ENCODE measurements around the gene CCDC82.

Gene CCDC82

DNA sequence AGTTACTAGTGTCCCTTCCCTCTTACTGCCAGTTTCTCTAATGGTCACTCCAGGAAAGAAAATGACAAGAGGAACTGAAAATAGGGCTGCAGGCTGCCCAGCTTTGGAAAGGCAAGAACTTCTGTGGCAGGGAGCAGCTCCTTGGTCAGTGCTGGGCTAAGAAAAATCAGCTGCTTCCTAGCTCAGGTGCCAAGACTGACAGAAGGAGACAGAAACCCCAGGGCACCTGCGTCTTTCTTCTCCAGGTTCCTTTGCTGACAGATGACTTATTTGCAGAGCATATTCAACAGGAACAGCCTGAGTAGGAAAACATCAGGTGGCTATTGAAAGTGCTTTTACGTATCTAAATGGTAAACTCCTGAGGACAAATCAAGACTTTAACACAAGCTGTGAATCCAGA is 72.1 kb downstream of the CCDC82 start:
- H3K4me1 Mint-ChIP-seq (ENCODE audit: low read depth in 2 of 2) = peaks cover 50 to 69% of the 10 kb centered on the region in 2 donors
- H3K9me3 Mint-ChIP-seq = no peaks in the 10 kb centered on the region
- no peak for ATAC-seq (replicated peaks)
- H3K4me3 Mint-ChIP-seq = peak overlapping the region in 1 of 2 donors; percentile 35
- no peak for DNase-seq
- H3K27ac Mint-ChIP-seq = peak overlapping the region in 1 of 2 donors; percentile 93
- H3K27me3 Mint-ChIP-seq = no peaks in the 10 kb centered on the region
- peaks cover 4% of the 10 kb centered on the region for H3K36me3 Mint-ChIP-seq (ENCODE audit: insufficient read depth)

DNA sequence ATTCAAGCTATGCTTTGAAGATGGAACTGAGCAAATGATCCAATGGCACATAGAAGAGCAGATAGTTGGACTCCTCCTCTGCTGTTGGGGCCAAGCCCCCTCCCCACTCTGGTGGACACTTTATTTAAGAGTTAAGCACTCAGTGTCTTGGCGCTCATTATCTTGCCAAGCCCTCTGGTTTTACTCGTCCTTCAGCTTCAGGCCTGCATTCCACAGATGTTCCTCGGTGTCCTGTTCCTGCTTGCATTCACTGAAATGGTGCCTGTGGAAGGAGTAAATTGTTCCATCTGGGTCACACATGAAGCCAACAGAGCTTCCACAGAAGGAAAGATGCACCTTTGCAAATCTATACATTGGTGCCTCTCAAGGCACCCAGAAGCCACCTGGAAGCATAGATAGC is 72.8 kb downstream of the CCDC82 start:
- H3K4me1 Mint-ChIP-seq (ENCODE audit: low read depth in 2 of 2) = peaks cover 47 to 66% of the 10 kb centered on the region in 2 donors
- peak overlapping the region in 1 of 2 donors; percentile 93 for H3K27ac Mint-ChIP-seq
- no peaks in the 10 kb centered on the region for H3K9me3 Mint-ChIP-seq
- DNase-seq (no peak), ATAC-seq (replicated peaks) (no peak)
- H3K27me3 Mint-ChIP-seq = no peaks in the 10 kb centered on the region
- H3K36me3 Mint-ChIP-seq (ENCODE audit: insufficient read depth) = peaks cover 4% of the 10 kb centered on the region
- H3K4me3 Mint-ChIP-seq = no peak overlapping the region

DNA sequence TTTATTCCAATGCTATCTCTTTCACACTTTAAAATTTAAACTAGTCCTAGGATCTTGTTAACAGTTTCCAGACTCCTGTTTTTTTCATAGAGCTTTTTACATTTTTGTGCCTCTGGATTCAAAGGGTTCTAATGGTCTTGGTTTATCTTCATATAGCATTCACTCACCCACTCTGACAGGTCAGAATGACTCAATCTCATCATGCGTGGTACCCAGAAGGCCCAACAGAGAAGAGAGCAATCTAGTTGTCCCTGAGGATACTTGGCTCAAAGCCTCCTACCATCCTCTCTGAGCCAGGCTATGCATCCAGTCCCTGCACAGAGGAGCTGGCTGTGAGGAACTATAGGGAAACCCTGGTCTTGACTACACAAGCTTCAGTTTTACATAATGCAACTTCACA is 74.2 kb downstream of the CCDC82 start:
- ATAC-seq (replicated peaks) = no peak

DNA sequence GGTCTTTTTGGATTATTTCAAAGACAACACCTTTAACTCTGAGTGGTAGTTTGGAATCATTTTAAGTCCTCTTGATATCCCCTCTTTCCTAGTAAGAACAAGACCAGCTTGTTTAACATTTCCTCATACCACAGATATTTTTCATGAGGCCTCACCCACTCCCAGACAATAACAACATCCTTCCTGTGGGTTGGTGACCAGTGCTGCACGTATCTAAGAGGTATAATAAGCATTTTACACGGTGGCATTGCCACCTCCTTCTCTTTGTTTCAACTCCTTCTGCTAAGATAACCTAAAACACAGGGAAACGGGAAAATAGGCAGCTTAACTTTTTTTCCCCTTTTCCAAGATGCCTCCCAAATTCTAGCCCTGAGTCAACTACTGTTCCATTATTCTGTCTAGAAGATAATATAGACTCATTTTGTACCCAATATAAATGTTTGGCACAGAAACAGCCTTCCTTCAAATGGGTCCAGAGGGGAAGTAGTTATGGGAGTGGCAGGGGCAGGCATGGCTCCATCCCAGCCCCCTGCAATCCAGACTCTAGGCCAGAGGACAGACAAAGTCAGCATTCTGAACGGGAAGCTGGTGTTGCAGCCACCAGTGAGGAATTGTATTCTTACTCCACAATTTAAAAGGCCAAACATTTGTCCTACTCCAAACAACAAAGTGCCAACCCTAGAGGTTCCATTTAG is 75.2 kb downstream of the CCDC82 start:
- Mint-ChIP-seq H3K27me3 (no peaks in the 10 kb centered on the region), H3K36me3 (ENCODE audit: insufficient read depth) (peaks cover 4% of the 10 kb centered on the region), H3K27ac (peak overlapping the region; percentile 81 to 88), H3K9me3 (no peaks in the 10 kb centered on the region), H3K4me3 (peak overlapping the region; percentile 11 to 47), H3K4me1 (ENCODE audit: low read depth in 2 of 2) (peaks cover 40 to 56% of the 10 kb centered on the region in 2 donors)
- ATAC-seq (replicated peaks) (peak; percentile 55), DNase-seq (no peak)

More for the DNA sequence above, 74.2 kb downstream of the CCDC82 start:
- Mint-ChIP-seq H3K9me3 (no peaks in the 10 kb centered on the region), H3K36me3 (ENCODE audit: insufficient read depth) (peaks cover 4% of the 10 kb centered on the region), H3K27ac (peak overlapping the region in 1 of 2 donors; percentile 41), H3K4me3 (peak overlapping the region in 1 of 2 donors; percentile 17), H3K27me3 (no peaks in the 10 kb centered on the region), H3K4me1 (ENCODE audit: low read depth in 2 of 2) (peaks cover 41 to 60% of the 10 kb centered on the region in 2 donors)
- no peak for DNase-seq

DNA sequence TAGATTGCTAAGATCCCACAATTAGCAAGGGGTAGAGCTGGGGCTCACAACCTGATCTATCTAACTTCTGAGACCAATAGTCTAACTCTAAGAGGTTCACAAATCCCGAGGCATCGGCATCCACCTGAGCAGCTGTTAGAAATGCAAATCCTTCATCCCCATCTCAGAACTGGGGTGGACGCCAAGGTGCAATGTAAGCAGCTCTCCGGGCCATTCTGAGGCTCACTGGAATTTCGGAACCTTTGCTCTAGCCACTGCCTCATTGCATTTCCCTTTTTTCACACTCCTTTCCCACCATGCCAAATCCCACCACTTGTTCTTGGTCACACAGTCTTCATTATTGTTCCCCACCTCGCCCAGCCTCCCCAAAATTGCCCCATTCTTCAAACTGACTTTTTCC is 76.5 kb downstream of the CCDC82 start:
- H3K9me3 Mint-ChIP-seq = no peaks in the 10 kb centered on the region
- H3K4me3 Mint-ChIP-seq = no peak overlapping the region
- peaks cover 4% of the 10 kb centered on the region for H3K36me3 Mint-ChIP-seq (ENCODE audit: insufficient read depth)

DNA sequence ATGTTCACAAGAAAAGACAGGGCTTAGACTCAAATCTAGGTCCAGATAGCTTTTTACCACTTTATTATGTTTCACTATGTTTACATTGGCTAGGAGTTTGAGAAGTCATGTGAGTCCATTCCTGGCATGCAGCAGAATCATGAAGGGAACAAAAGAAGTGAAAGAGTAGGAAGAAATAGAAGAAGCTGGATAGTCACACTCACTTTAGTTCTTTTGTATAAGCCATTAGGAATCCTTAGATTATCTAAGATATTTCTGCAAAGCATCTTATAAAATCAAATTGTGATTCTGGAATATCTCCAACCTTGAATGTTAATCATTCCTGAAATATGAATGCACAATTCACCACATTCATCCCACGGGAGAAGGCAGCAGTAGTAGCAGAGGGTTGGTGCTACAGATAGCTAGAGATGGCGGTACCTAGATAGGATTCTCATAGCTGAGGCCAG is 78.6 kb downstream of the CCDC82 start:
- Mint-ChIP-seq H3K4me3 (no peak overlapping the region), H3K4me1 (ENCODE audit: low read depth in 2 of 2) (peaks cover 26 to 35% of the 10 kb centered on the region in 2 donors), H3K27ac (peak overlapping the region in 1 of 2 donors; percentile 61), H3K9me3 (no peaks in the 10 kb centered on the region), H3K27me3 (no peaks in the 10 kb centered on the region), H3K36me3 (ENCODE audit: insufficient read depth) (peaks cover 2% of the 10 kb centered on the region)
- ATAC-seq (replicated peaks) (no peak), DNase-seq (no peak)

More for the DNA sequence above, 76.5 kb downstream of the CCDC82 start:
- peak overlapping the region in 1 of 2 donors; percentile 81 for H3K27ac Mint-ChIP-seq
- ATAC-seq (replicated peaks) = no peak
- H3K27me3 Mint-ChIP-seq = no peaks in the 10 kb centered on the region
- DNase-seq = no peak
- peaks cover 30 to 52% of the 10 kb centered on the region in 2 donors for H3K4me1 Mint-ChIP-seq (ENCODE audit: low read depth in 2 of 2)

DNA sequence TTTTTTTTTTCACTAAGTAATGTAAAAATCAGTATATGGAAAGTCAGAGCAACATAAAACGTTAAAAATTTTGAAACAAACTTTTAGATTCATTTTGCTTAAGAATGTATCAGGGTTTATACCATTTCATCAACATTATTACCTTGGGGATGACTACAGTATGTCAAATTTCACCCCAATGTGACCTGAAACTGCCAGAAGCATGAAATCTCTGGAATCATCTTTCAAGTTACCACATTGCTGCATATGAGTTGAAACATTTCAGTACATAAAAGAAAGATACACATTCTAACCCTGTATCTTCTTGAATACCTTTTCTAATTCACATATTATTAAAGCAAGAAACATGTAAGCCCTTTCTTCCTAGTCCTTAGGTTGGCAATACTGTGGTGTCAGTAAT is 79.5 kb downstream of the CCDC82 start:
- DNase-seq = no peak
- Mint-ChIP-seq H3K4me3 (no peak overlapping the region), H3K36me3 (ENCODE audit: insufficient read depth) (no peaks in the 10 kb centered on the region), H3K9me3 (no peaks in the 10 kb centered on the region), H3K27me3 (no peaks in the 10 kb centered on the region), H3K4me1 (ENCODE audit: low read depth in 2 of 2) (peaks cover 22 to 28% of the 10 kb centered on the region in 2 donors), H3K27ac (no peak overlapping the region)
- no peak for ATAC-seq (replicated peaks)

DNA sequence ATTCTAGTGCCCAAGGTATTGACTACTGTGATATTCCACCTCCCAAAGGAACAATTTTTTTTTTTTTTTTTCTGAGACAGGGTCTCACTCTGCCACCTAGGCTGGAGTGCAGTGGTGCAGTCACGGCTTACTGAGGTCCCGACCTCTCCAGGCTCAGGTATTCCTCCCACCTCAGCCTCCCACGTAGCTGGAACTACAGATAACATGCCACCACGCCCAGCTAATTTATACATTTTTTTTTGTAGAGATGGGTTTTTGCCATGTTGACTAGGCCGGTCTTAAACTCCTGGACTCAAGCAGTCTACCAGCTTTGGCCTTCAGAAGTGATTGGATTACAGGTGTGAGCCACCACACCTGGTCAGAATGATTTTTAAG is 80.1 kb downstream of the CCDC82 start:
- Mint-ChIP-seq H3K4me3 (no peak overlapping the region), H3K27ac (no peak overlapping the region), H3K36me3 (ENCODE audit: insufficient read depth) (no peaks in the 10 kb centered on the region), H3K27me3 (no peaks in the 10 kb centered on the region), H3K9me3 (no peaks in the 10 kb centered on the region), H3K4me1 (ENCODE audit: low read depth in 2 of 2) (peaks cover 19 to 24% of the 10 kb centered on the region in 2 donors)
- DNase-seq = no peak
- no peak for ATAC-seq (replicated peaks)

DNA sequence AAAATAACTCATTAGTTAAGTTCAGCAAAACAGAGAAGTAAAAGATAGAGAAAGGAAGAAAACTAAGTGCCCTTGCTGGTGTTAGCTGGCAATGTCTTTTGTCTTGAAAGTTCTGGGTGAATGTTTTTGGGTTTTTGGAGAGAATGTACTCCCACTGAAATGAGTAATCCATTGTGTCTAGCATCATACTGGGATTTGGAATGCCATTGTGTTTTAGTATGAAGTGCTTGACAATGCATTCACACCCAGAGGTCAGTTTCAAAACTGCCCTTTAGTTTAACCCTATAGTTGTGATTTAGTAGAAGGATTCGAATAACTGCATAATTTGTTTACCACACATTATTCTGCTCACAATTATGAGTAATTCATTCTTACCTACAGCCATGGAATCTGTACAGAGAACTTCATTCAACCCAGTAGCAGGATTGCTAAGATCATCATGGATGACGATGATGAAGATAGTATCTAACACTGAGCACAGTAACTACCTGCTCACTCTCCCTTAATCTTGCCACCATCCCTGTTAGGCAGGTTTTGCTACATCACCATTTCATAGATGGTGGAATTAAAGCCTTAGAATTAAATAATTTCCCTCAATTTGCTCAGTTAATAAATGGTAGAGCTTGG is 80.6 kb downstream of the CCDC82 start:
- no peak overlapping the region for H3K27ac Mint-ChIP-seq
- H3K27me3 Mint-ChIP-seq = no peaks in the 10 kb centered on the region
- H3K4me3 Mint-ChIP-seq = no peak overlapping the region
- ATAC-seq (replicated peaks) (no peak), DNase-seq (no peak)
- peaks cover 16 to 20% of the 10 kb centered on the region in 2 donors for H3K4me1 Mint-ChIP-seq (ENCODE audit: low read depth in 2 of 2)
- no peaks in the 10 kb centered on the region for H3K36me3 Mint-ChIP-seq (ENCODE audit: insufficient read depth)
- H3K9me3 Mint-ChIP-seq = no peaks in the 10 kb centered on the region

DNA sequence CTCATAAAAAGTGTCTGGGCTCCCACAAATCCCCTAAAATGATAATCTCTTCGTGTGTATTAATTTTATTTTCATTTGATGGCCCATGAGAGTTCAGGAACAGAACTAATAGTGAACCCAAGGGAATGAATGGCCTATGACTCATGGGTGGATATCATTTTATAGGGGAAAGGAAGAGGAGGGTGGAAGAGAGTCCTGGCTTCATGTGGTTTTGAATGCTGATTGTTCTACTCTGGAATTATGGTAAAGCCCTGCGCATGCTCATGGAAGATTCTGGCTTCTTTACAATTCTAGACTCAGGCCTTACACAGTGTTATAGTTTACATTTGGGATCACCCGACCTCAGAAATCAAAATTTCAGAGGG is 82.0 kb downstream of the CCDC82 start:
- Mint-ChIP-seq H3K27me3 (no peaks in the 10 kb centered on the region), H3K4me3 (no peak overlapping the region), H3K36me3 (ENCODE audit: insufficient read depth) (no peaks in the 10 kb centered on the region), H3K4me1 (ENCODE audit: low read depth in 2 of 2) (peaks cover 15% of the 10 kb centered on the region in 2 donors), H3K9me3 (no peaks in the 10 kb centered on the region), H3K27ac (peak overlapping the region in 1 of 2 donors; percentile 41)
- DNase-seq (no peak), ATAC-seq (replicated peaks) (no peak)

DNA sequence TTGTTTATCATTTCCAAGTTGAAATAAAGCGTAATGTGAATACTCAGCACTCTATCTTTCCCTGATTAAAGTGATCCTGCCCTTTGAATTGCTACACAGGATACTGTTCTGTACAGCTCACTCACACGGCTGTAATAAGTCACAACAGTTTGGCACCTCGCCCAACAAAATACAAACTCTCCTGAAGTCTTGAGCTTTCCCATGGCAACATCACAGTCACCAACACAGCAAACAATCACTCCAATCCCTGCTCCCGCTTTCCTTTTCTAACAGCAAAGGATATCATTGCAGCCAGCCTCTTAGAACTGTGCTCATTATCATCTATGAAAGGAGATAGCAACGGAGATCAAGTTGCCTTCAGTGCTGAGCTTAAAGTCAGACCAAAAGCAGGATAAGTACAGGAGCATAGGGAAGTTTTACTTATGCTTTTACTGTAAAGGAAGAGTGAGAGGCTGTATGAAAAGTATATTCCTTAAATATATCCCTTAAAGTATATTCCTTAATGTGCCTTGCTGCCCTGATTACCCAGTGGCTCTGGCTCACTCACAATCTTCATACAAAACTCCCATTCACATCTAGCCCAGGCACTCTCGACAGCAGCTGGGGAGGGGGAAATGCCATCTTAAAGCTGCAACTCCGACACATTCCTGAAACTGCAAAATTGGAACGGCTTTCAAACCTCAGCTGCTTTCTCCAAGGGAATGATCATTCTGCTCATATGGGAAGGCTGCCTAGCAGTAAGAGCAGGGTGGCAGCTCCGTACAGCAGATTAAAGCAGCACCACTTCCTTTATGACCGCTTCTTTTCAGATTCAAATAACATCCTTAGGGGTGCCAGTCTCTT is 82.6 kb downstream of the CCDC82 start:
- Mint-ChIP-seq H3K9me3 (no peaks in the 10 kb centered on the region), H3K36me3 (ENCODE audit: insufficient read depth) (no peaks in the 10 kb centered on the region), H3K4me1 (ENCODE audit: low read depth in 2 of 2) (peaks cover 16 to 20% of the 10 kb centered on the region in 2 donors), H3K27me3 (no peaks in the 10 kb centered on the region), H3K4me3 (no peak overlapping the region), H3K27ac (peak overlapping the region in 1 of 2 donors; percentile 41)
- ATAC-seq (replicated peaks) = no peak
- DNase-seq = no peak

DNA sequence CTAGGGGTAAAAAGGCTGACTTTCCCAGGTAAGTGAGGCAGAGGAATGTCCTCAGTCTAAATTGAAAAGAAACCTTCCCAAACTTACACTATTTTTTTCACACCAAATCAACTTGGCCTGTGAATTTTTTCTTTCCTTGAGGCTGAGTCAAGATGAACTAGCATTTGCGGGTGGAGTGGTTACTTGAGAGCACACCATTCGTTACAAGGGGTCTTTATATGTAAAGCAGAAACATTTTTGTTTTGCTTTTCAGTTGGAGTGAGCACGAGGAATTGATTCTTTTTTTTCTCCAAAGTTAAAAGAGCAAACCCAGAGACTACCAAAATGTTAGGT is 83.1 kb downstream of the CCDC82 start:
- H3K27ac Mint-ChIP-seq = no peak overlapping the region
- no peak overlapping the region for H3K4me3 Mint-ChIP-seq
- ATAC-seq (replicated peaks) = no peak
- no peak for DNase-seq
- no peaks in the 10 kb centered on the region for H3K9me3 Mint-ChIP-seq
- no peaks in the 10 kb centered on the region for H3K36me3 Mint-ChIP-seq (ENCODE audit: insufficient read depth)
- no peaks in the 10 kb centered on the region for H3K27me3 Mint-ChIP-seq
- peaks cover 16 to 21% of the 10 kb centered on the region in 2 donors for H3K4me1 Mint-ChIP-seq (ENCODE audit: low read depth in 2 of 2)

DNA sequence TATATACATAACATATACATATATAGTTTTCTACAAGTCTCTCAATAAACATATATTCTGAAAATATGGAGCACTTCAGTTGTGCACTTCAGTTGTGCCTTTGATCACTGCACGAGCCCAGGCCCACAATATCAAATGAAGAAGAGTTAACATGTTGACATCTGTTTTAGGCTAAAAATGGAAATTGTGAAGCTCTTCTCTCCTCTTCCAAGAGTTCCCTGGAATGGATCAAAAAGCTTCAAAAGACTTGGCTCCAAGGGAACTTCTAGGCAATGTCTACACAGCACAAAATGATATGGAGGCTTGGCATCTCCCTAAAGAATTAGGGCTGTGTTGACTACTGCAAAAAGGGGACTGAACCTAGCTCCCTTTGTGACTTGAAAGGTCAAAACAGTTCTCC is 83.6 kb downstream of the CCDC82 start:
- peaks cover 19 to 21% of the 10 kb centered on the region in 2 donors for H3K4me1 Mint-ChIP-seq (ENCODE audit: low read depth in 2 of 2)
- no peaks in the 10 kb centered on the region for H3K36me3 Mint-ChIP-seq (ENCODE audit: insufficient read depth)
- H3K4me3 Mint-ChIP-seq = no peak overlapping the region

More for the DNA sequence above, 83.6 kb downstream of the CCDC82 start:
- Mint-ChIP-seq H3K27ac (no peak overlapping the region), H3K27me3 (no peaks in the 10 kb centered on the region), H3K9me3 (no peaks in the 10 kb centered on the region)
- no peak for ATAC-seq (replicated peaks)
- no peak for DNase-seq

Data from effector memory CD8-positive, alpha-beta T cell (primary cell).